ENCODE results near the gene KSR1.
"Not testable (repeated sequence)": the region's sequence is repeated elsewhere in the genome, so short reads cannot be mapped to it uniquely, and the experiment has no call there.

The KSR1 gene

GRCh38 chr17:27663936-27664605 lies 207.8 kb downstream of the KSR1 start:
- in situ Hi-C loops (cut with HindIII; ENCODE audit: low pct_ligation_motif_present, low pct_unique_long_range_greater_than_20kb, low sequenced_read_pairs), result no loop called here
- no peak for DNase-seq

GRCh38 chr17:27664606-27664965 lies 208.3 kb downstream of the KSR1 start:
- in situ Hi-C loops (cut with HindIII; ENCODE audit: low pct_ligation_motif_present, low pct_unique_long_range_greater_than_20kb, low sequenced_read_pairs), result no loop called here
- DNase-seq, result no peak

GRCh38 chr17:27665549-27665948 lies 209.3 kb downstream of the KSR1 start:
- in situ Hi-C loops (cut with HindIII; ENCODE audit: low pct_ligation_motif_present, low pct_unique_long_range_greater_than_20kb, low sequenced_read_pairs), result no loop called here
- DNase-seq, result no peak

GRCh38 chr17:27666270-27666669 lies 210.0 kb downstream of the KSR1 start:
- in situ Hi-C loops (cut with HindIII; ENCODE audit: low pct_ligation_motif_present, low pct_unique_long_range_greater_than_20kb, low sequenced_read_pairs); DNase-seq: not testable (repeated sequence)

- in situ Hi-C loops (cut with HindIII; ENCODE audit: low pct_ligation_motif_present, low pct_unique_long_range_greater_than_20kb, low sequenced_read_pairs), result no loop called here
These were observed 210.7 kb downstream of the KSR1 start for GRCh38 chr17:27666831-27667560.

GRCh38 chr17:27667656-27668487 lies 211.6 kb downstream of the KSR1 start:
- in situ Hi-C loops (cut with HindIII; ENCODE audit: low pct_ligation_motif_present, low pct_unique_long_range_greater_than_20kb, low sequenced_read_pairs), result no loop called here
- no peak for DNase-seq

More at GRCh38 chr17:27666831-27667560, 210.7 kb downstream of the KSR1 start:
- DNase-seq, result no peak

GRCh38 chr17:27668488-27668823 lies 212.2 kb downstream of the KSR1 start:
- in situ Hi-C loops (cut with HindIII; ENCODE audit: low pct_ligation_motif_present, low pct_unique_long_range_greater_than_20kb, low sequenced_read_pairs), result no loop called here
- DNase-seq, result no peak

GRCh38 chr17:27669136-27669535 lies 212.9 kb downstream of the KSR1 start:
- in situ Hi-C loops (cut with HindIII; ENCODE audit: low pct_ligation_motif_present, low pct_unique_long_range_greater_than_20kb, low sequenced_read_pairs), result no loop called here
- DNase-seq, result no peak

GRCh38 chr17:27669850-27670249 lies 213.6 kb downstream of the KSR1 start:
- in situ Hi-C loops (cut with HindIII; ENCODE audit: low pct_ligation_motif_present, low pct_unique_long_range_greater_than_20kb, low sequenced_read_pairs), result no loop called here
- DNase-seq, result no peak

- in situ Hi-C loops (cut with HindIII; ENCODE audit: low pct_ligation_motif_present, low pct_unique_long_range_greater_than_20kb, low sequenced_read_pairs), result no loop called here
- no peak for DNase-seq
These were observed 214.7 kb downstream of the KSR1 start for GRCh38 chr17:27670791-27671590.

- no peak for DNase-seq
- in situ Hi-C loops (cut with HindIII; ENCODE audit: low pct_ligation_motif_present, low pct_unique_long_range_greater_than_20kb, low sequenced_read_pairs), result no loop called here
These were observed 215.3 kb downstream of the KSR1 start for GRCh38 chr17:27671591-27671910.

- in situ Hi-C loops (cut with HindIII; ENCODE audit: low pct_ligation_motif_present, low pct_unique_long_range_greater_than_20kb, low sequenced_read_pairs); DNase-seq: not testable (repeated sequence)
These were observed 215.8 kb downstream of the KSR1 start for GRCh38 chr17:27671977-27672480.

- in situ Hi-C loops (cut with HindIII; ENCODE audit: low pct_ligation_motif_present, low pct_unique_long_range_greater_than_20kb, low sequenced_read_pairs), result no loop called here
- DNase-seq, result no peak
These were observed 218.1 kb downstream of the KSR1 start for GRCh38 chr17:27674335-27674734.

Measured in ACHN (cell line).